Activated CD4-positive, alpha-beta T cell treated with anti-CD3 and anti-CD28 coated beads, Interleukin-2, Interleukin-4, amounts not matched to agents 100 ng/mL and 50 ng/mL, durations not matched to agents 16 hours and 8 hours (primary cell): ENCODE measurements around the gene TMC1.

Experiments
- DNase-seq: peaks from one replicate; pipeline ENCODE4 v3.0.0-alpha.2; 2020; ENCODE audit warnings: low spot score

TMC1 gene

GRCh38 chr9:72874344-72874743 is 352.9 kb downstream of the TMC1 start:
- no peak for DNase-seq

DNA sequence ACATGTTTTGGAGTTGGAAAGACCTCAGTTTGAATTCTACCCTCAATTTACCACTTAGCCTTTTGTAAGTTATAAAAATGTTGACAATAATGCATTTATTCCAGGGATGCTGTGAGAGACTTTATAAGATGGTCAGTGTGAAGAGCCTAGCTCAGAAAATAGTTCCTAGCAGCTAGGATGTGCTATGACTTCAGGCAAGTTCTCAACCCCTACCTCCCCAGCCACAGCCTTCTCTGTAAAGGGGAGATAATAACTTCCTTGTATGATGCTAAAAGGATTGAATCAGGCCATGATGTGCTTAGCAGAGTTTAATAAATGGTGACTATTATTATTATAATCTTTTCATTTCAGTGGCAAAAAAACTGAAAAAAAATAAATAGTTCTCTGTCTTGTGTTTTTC is 353.8 kb downstream of the TMC1 start:
- DNase-seq: no peak

- DNase-seq: no peak
Measured at GRCh38 chr9:72880821-72881220, 359.4 kb downstream of the TMC1 start.

- DNase-seq: no peak
Measured at GRCh38 chr9:72882117-72882775, 360.8 kb downstream of the TMC1 start.

GRCh38 chr9:72883875-72884274 is 362.5 kb downstream of the TMC1 start:
- no peak for DNase-seq

DNA sequence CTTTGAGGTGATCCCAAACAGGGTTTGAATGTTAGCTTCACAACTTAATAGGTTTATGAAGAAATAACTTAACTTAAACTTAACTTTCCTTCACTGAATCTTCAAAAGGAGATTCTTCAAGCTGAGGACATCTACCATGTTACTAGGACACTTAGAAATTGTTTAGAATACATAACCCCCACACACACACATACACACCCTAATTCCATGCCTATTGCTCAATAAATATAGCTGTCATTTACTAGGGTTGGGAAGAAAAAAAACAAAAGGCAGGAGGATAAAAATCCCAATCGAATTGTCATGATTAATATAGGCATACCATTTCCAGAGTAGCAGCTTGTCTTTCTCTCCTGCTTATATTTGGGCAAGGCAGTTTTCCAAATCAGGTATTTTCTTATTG is 363.1 kb downstream of the TMC1 start:
- no peak for DNase-seq
